CD1c-positive myeloid dendritic cell (primary cell): Measurements from ENCODE around the gene PPP1CA.
A peak's percentile ranks its signal among the peaks of the same experiment; 100 is the strongest.

Experiments used
- DNase-seq: peaks from one replicate; pipeline ENCODE4 v3.0.0-alpha.2; 2016; ENCODE audit errors: extremely low spot score

The PPP1CA gene

GRCh38 chr11:67384851-67385366, 16.7 kb downstream of the PPP1CA start:
- DNase-seq: no peak

GRCh38 chr11:67382276-67383136, 19.2 kb downstream of the PPP1CA start:
- peak; percentile 88 for DNase-seq

GRCh38 chr11:67381244-67381972, 20.2 kb downstream of the PPP1CA start:
- DNase-seq: peak; percentile 66

GRCh38 chr11:67379061-67380058, 22.3 kb downstream of the PPP1CA start:
- no peak for DNase-seq

GRCh38 chr11:67378544-67378943, 23.1 kb downstream of the PPP1CA start:
- DNase-seq: no peak

GRCh38 chr11:67376873-67377808, 24.5 kb downstream of the PPP1CA start:
- no peak for DNase-seq

GRCh38 chr11:67376063-67376820, 25.4 kb downstream of the PPP1CA start:
- DNase-seq: no peak

- no peak for DNase-seq
These were observed 26.2 kb downstream of the PPP1CA start for GRCh38 chr11:67375320-67376055.

- DNase-seq: no peak
These were observed 26.9 kb downstream of the PPP1CA start for GRCh38 chr11:67374571-67375281.

GRCh38 chr11:67373648-67374570, 27.7 kb downstream of the PPP1CA start:
- DNase-seq: peak; percentile 85

- DNase-seq: peak; percentile 50
These were observed 28.5 kb downstream of the PPP1CA start, which contains the start of gene CLCF1 for GRCh38 chr11:67372993-67373647. TSS of gene CLCF1 (minus strand) at chr11:67373598. CDS start at chr11:67373539, 59 bp downstream.

- no peak for DNase-seq
These were observed 29.2 kb downstream of the PPP1CA start for GRCh38 chr11:67372321-67372992.

GRCh38 chr11:67371911-67372320, 29.7 kb downstream of the PPP1CA start:
- DNase-seq: peak; percentile 42

- DNase-seq: peak; percentile 63
These were observed 30.3 kb downstream of the PPP1CA start for GRCh38 chr11:67371189-67371910.
